ENCODE results near the gene LGALS1. TPM values are rescaled to one million over a fixed set of nuclear protein-coding genes. Genes with fewer than 3 reads are reported as not detected.

LGALS1 gene
- total and polyA plus RNA-seq, 9 of the 15 experiments (the other 6 are each of a cell fraction or from before 2014, with no cell fraction given): 160 to 800 (median 330) TPM

GRCh38 chr22:37647317-37647716 is 28.1 kb upstream of the LGALS1 start:
- no peak for ATAC-seq
- Histone ChIP-seq H3K4me1 (replicated peaks in 1 of 2; ENCODE audit: control insufficient read depth in 2 of 2, insufficient read depth in 2 of 2, low read length in 2 of 2) (peaks cover 0 to 18% of the 10 kb centered on the region in 2 experiments; a peak in 2 of 5 replicates), H3K9me1 (ENCODE audit: control insufficient read depth, insufficient read depth, low read length) (no peaks in the 10 kb centered on the region), H2AFZ (ENCODE audit: low read depth, low read length) (no peak overlapping the region), H3K27ac (ENCODE audit: extremely low read depth, low read depth, low read length) (no peak overlapping the region), H3K4me3 (no peak overlapping the region), H3K9me3 (replicated peaks; ENCODE audit: control insufficient read depth, insufficient read depth, low read depth, low read length) (no peaks in the 10 kb centered on the region), H3K4me2 (ENCODE audit: insufficient read depth, low read length) (no peak overlapping the region), H3K9ac (ENCODE audit: insufficient read depth in 1 of 2, low read depth in 2 of 2, low read length in 2 of 2) (no peak overlapping the region), H3K27me3 (ENCODE audit: control insufficient read depth in 2 of 2, insufficient read depth in 2 of 2, low read length in 2 of 2) (no peaks in the 10 kb centered on the region), H3K79me2 (ENCODE audit: control insufficient read depth, insufficient read depth, low read length) (no peaks in the 10 kb centered on the region; the same call in 2 of the 3 replicates), H3K36me3 (ENCODE audit: control insufficient read depth, insufficient read depth, low read length) (peaks cover 63% of the 10 kb centered on the region; the same call in 2 of the 3 replicates), H4K20me1 (replicated peaks; ENCODE audit: control insufficient read depth, insufficient read depth, low read length) (no peaks in the 10 kb centered on the region)
- ChIA-PET POLR2A (no interaction called here), CTCF (ENCODE audit: low intra/inter-chr PET ratio) (no interaction called here)
- FAIRE-seq: no peak
- intact Hi-C loops (cut with micrococcal nuclease): no loop called here
- in situ Hi-C loops (cut with MboI): no loop called here
- WGBS (ENCODE audit: insufficient coverage, low coverage, missing lambda C conversion rate): no CpG with 5 or more reads among the region's 9 CpGs
- no peak for DNase-seq (ENCODE audit: extremely low read depth in 1 of 4, low spot score in 3 of 4)
- BruUV-seq (replicated peaks): no TSS peak
- TF ChIP-seq ZNF586 (CRISPR knock-in tag; conservative IDR thresholded peaks at IDR 0.05) (no peak), ZNF717 (CRISPR knock-in tag; IDR thresholded peaks at IDR 0.05) (no peak), ZNF407 (IDR thresholded peaks at IDR 0.05; ENCODE audit: low read depth) (no peak), ZNF140 (CRISPR knock-in tag; IDR thresholded peaks at IDR 0.05) (no peak), CTBP1 (IDR thresholded peaks at IDR 0.05; ENCODE audit: borderline replicate concordance) (no peak), ZNF12 (CRISPR knock-in tag; IDR thresholded peaks at IDR 0.05) (no peak), CBX8 (IDR thresholded peaks at IDR 0.05; ENCODE audit: borderline replicate concordance, extremely low read depth, low read depth, low read length, poor library complexity, severe bottlenecking) (no peak), MED1 (CRISPR knock-in tag; IDR thresholded peaks at IDR 0.05; ENCODE audit: borderline replicate concordance) (no peak), ATF2 (CRISPR knock-in tag; IDR thresholded peaks at IDR 0.05) (no peak), MEF2D (tag; conservative IDR thresholded peaks at IDR 0.05; ENCODE audit: low read depth) (no peak)
- TF ChIP-seq, protein P1, sequence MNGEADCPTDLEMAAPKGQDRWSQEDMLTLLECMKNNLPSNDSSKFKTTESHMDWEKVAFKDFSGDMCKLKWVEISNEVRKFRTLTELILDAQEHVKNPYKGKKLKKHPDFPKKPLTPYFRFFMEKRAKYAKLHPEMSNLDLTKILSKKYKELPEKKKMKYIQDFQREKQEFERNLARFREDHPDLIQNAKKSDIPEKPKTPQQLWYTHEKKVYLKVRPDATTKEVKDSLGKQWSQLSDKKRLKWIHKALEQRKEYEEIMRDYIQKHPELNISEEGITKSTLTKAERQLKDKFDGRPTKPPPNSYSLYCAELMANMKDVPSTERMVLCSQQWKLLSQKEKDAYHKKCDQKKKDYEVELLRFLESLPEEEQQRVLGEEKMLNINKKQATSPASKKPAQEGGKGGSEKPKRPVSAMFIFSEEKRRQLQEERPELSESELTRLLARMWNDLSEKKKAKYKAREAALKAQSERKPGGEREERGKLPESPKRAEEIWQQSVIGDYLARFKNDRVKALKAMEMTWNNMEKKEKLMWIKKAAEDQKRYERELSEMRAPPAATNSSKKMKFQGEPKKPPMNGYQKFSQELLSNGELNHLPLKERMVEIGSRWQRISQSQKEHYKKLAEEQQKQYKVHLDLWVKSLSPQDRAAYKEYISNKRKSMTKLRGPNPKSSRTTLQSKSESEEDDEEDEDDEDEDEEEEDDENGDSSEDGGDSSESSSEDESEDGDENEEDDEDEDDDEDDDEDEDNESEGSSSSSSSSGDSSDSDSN (IDR thresholded peaks at IDR 0.05; ENCODE audit: borderline replicate concordance in 1 of 2, low read depth in 2 of 2, low read length in 2 of 2): no peak

Data from K562 (cell line).